Loucy (cell line): ENCODE data around the gene CLDN18.

Source experiments
- CTCF ChIP-seq: fragments of 200-600 bp; sonication (generic); conservative IDR thresholded peaks from 2 replicates; pipeline ENCODE4 v1.5.1; 2014; ENCODE audit warnings: mild to moderate bottlenecking, antibody characterized with exemption, low read length
- EZH2phosphoT487 ChIP-seq: fragments of 200-600 bp; IDR thresholded peaks from 2 replicates; pipeline ENCODE4 v1.6.1; 2018; ENCODE audit warnings: antibody characterized with exemption, mild to moderate bottlenecking, moderate library complexity, borderline replicate concordance

DNA sequence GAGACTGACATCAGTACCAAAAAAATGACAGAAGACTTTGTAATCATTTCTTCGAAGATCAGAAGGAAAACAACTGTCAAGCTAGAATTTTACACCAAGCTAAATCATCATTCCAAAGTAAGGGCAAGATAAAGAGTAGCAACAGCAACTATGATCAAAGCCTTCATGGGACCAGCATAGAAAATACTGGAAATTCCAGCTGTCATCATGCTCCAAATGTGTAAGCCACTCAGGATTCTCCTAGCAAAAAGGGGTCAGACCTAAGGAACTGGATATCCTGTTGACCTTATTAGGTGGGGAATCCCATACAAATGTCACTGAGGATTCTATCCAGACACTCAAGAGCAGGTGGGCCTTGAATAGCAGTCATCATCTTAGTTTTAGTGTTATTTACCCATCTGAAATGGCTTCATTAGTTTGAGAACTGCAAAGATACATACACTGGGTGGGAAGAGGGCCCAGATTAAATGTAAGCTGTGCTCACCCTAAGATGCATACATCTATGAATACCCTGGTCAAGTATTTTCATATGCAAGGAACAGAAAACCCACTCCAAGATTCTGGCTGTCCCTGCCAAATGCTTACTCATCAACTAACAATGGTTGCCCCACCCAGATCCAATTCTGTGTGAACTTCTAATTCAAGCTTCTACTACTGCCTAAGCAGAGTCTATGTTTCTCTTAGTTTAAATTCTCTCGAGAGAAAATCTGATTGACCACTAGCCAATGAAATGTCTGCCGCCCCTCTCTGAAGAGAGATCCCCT lies 33.5 kb downstream of the CLDN18 start:
- TF ChIP-seq CTCF (no peak), EZH2phosphoT487 (no peak)
